Osteoblast (primary cell): ENCODE measurements around the gene TSEN15. TPM values are rescaled to one million over a fixed set of nuclear protein-coding genes. Genes with fewer than 3 reads are reported as not detected.
A peak's percentile ranks its signal among the peaks of the same experiment; 100 is the strongest.

Experiments
- DNase-seq: peaks from one replicate; pipeline ENCODE4 v3.0.0; 2011; ENCODE audit warnings: low spot score, mixed read lengths; ENCODE audit not compliant: insufficient read length; ENCODE audit errors: missing footprints
- H2AFZ ChIP-seq: 2 replicates; pipeline ENCODE4 v1.6.0; 2011; ENCODE audit warnings: mild to moderate bottlenecking, low read length
- H3K27ac ChIP-seq: 2 replicates; pipeline ENCODE4 v1.5.1; 2011; ENCODE audit warnings: mild to moderate bottlenecking, low read depth, low read length, moderate library complexity
- H3K27me3 ChIP-seq: 2 replicates; pipeline ENCODE4 v1.6.0; 2012; ENCODE audit warnings: mild to moderate bottlenecking, control low read depth, inconsistent platforms, low read length, moderate library complexity; ENCODE audit not compliant: insufficient read depth
- H3K36me3 ChIP-seq: 2 replicates; pipeline ENCODE4 v1.5.1; 2011; ENCODE audit warnings: mild to moderate bottlenecking, low read length, control low read depth, moderate library complexity; ENCODE audit not compliant: insufficient read depth
- H3K4me1 ChIP-seq: 2 replicates; pipeline ENCODE4 v1.5.1; 2011; ENCODE audit warnings: mild to moderate bottlenecking, low read length, control low read depth, moderate library complexity; ENCODE audit not compliant: insufficient read depth
- H3K4me2 ChIP-seq: 2 replicates; pipeline ENCODE4 v1.6.0; 2011; ENCODE audit warnings: mild to moderate bottlenecking, low read length; ENCODE audit not compliant: insufficient read depth
- H3K4me3 ChIP-seq: fragments of 200-600 bp; sonication (generic); 3 replicates; pipeline ENCODE4 v1.5.1; 2012; ENCODE audit warnings: mild to moderate bottlenecking, low read length, inconsistent platforms; ENCODE audit not compliant: insufficient read depth
- H3K79me2 ChIP-seq: 2 replicates; pipeline ENCODE4 v1.6.0; 2012; ENCODE audit warnings: mild to moderate bottlenecking, low read length, control low read depth, inconsistent platforms; ENCODE audit not compliant: insufficient read depth
- H3K9me3 ChIP-seq: 2 replicates; pipeline ENCODE4 v1.5.1; 2011; ENCODE audit warnings: low read depth, low read length, control low read depth
- H4K20me1 ChIP-seq: 2 replicates; pipeline ENCODE4 v1.6.0; 2012; ENCODE audit warnings: mild to moderate bottlenecking, low read length, control low read depth; ENCODE audit not compliant: insufficient read depth
- total RNA-seq: library from RNA; depleted of rRNA; stranded (reverse); fragments of >200 nt; gene quantifications from 2 replicates; pipeline ENCODE4 v1.2.3, GENCODE V29; 2012
- TF ChIP-seq, protein P1 (sequence below): IDR thresholded peaks from 2 replicates; pipeline ENCODE4 v1.5.1; 2011; ENCODE audit warnings: mild to moderate bottlenecking, low read depth, low read length, moderate library complexity; ENCODE audit errors: extremely low read depth

The TSEN15 gene
- total RNA-seq, 1 donor, result 51.8 TPM

DNA sequence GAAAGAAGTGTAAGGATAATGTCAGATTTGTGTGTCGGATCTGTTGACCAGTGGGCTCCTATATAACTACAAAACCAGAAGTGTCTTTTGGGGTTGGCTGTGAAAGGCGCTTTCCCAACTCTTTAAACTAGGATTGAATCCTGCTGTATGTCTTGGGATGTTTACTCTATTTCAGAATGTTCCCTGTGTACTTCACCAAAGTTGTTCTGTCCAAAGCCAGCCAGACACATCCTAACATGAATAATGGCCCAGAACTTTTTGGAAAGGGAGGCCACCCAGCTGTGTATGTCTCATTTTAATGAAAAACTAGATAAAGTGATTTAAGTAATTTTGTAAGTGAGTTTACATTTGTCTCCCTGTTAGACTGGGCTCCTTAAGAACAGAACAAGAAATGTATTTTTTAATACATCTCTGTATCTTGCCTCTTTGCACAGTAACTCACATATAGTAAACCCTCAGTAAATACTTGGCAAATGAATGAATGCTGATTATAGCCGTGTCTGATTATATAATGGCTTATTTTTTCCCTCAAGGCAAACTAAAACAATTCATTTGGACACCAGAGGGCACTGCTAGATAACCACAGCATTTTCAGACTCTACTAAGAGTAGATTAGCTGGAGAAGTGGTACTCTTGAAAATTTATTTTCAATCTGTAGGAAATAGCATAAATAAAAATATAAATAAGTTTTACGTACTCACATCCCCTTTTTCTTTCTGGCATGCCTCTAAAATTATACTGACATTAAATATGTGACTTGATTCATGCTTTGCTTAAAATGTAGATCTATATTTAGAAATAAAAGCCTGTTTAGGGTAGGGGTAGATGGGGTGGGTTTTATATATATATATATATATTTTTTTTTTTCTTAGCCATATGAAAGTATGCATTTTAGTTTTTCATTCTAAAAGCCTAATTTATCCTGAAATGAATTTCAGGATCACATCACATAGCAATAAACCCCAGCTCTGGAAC, 23.8 kb downstream of the TSEN15 start:
- no peak for DNase-seq
- Histone ChIP-seq H3K4me3 (no peak overlapping the region), H3K36me3 (no peaks in the 10 kb centered on the region), H4K20me1 (no peaks in the 10 kb centered on the region), H3K27me3 (no peaks in the 10 kb centered on the region), H3K9me3 (no peaks in the 10 kb centered on the region), H2AFZ (no peak overlapping the region), H3K79me2 (no peaks in the 10 kb centered on the region), H3K4me2 (no peak overlapping the region), H3K4me1 (no peaks in the 10 kb centered on the region), H3K27ac (no peak overlapping the region)
- TF ChIP-seq, protein P1, sequence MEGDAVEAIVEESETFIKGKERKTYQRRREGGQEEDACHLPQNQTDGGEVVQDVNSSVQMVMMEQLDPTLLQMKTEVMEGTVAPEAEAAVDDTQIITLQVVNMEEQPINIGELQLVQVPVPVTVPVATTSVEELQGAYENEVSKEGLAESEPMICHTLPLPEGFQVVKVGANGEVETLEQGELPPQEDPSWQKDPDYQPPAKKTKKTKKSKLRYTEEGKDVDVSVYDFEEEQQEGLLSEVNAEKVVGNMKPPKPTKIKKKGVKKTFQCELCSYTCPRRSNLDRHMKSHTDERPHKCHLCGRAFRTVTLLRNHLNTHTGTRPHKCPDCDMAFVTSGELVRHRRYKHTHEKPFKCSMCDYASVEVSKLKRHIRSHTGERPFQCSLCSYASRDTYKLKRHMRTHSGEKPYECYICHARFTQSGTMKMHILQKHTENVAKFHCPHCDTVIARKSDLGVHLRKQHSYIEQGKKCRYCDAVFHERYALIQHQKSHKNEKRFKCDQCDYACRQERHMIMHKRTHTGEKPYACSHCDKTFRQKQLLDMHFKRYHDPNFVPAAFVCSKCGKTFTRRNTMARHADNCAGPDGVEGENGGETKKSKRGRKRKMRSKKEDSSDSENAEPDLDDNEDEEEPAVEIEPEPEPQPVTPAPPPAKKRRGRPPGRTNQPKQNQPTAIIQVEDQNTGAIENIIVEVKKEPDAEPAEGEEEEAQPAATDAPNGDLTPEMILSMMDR, result peak; percentile 74

DNA sequence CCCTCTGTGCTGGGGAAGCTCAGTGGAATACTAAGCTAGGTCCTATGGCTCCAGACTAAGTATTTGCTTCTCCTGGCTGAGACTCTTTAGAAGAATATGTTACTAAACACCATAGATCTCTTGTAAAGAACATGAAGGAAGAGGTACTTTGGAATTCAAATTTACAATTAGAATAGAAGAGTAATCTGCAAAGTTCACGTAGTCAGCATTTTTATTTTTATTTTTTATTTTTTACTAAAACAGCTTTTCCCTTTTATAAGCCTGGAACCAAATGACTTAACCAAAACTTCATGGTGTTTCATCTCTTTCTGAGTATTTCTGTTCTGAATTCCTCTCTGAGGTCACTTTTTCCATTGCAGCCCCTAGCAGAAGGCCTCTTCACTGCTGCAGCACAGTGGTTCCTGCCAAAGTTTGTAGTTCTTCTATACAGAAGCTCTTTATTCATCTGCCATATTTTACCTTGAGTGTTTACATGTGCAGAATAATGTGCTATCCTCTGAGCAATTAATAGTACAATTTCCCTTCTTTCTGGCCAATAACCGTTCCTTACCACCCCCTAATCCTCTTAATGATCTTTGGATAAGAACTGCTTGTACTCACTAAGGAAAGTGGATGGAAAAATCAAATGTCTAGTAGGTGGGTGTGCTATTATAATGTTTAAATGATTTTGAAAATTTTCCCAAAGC, 27.2 kb downstream of the TSEN15 start:
- Histone ChIP-seq H4K20me1 (no peaks in the 10 kb centered on the region), H3K4me1 (no peaks in the 10 kb centered on the region), H3K27ac (no peak overlapping the region), H3K9me3 (no peaks in the 10 kb centered on the region), H3K79me2 (no peaks in the 10 kb centered on the region), H3K27me3 (no peaks in the 10 kb centered on the region), H3K4me2 (no peak overlapping the region), H2AFZ (no peak overlapping the region), H3K36me3 (no peaks in the 10 kb centered on the region), H3K4me3 (no peak overlapping the region)
- TF ChIP-seq, protein P1, result no peak
- DNase-seq, result peak; percentile 39

DNA sequence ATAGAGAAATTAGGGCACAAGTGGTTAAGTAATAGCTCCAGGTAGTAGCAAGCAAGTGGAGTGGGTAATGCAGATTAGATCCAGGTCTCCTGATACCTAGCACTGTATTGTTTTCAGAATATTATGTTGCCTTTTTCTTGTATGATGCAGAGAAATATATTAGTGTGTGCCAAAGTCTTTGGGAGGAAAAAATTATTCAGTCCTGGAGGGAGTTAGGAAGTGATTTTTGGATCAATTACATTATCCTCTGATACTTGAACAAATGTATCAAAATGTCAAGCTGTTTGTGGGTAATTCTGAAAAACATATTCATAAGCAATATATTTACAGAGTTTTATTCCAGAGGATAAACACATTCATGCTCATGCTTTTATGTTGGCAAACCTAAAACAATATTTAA, 28.8 kb downstream of the TSEN15 start:
- H3K4me2 ChIP-seq, result no peak overlapping the region
- no peaks in the 10 kb centered on the region for H3K27me3 ChIP-seq
- no peaks in the 10 kb centered on the region for H3K79me2 ChIP-seq
- no peaks in the 10 kb centered on the region for H4K20me1 ChIP-seq
- H3K27ac ChIP-seq, result no peak overlapping the region
- DNase-seq, result no peak
- H3K4me3 ChIP-seq, result no peak overlapping the region
- no peaks in the 10 kb centered on the region for H3K4me1 ChIP-seq
- no peak overlapping the region for H2AFZ ChIP-seq
- no peaks in the 10 kb centered on the region for H3K9me3 ChIP-seq
- TF ChIP-seq, protein P1, result no peak
- H3K36me3 ChIP-seq, result no peaks in the 10 kb centered on the region
